ENCODE results near the gene BABAM2.

GRCh38 chr2:28234807-28235206 lies 344.3 kb downstream of the BABAM2 start:
- TF ChIP-seq FOXM1 (IDR thresholded peaks at IDR 0.05; ENCODE audit: borderline replicate concordance) (no peak), SP1 (IDR thresholded peaks at IDR 0.05) (no peak), FOXK2 (IDR thresholded peaks at IDR 0.05) (no peak), HDGF (IDR thresholded peaks at IDR 0.05; ENCODE audit: borderline replicate concordance) (no peak), TARDBP (IDR thresholded peaks at IDR 0.05) (no peak), L3MBTL2 (conservative IDR thresholded peaks at IDR 0.05) (no peak), BHLHE40 (IDR thresholded peaks at IDR 0.05; ENCODE audit: borderline replicate concordance) (no peak), SUZ12 (IDR thresholded peaks at IDR 0.05) (no peak), ELF4 (IDR thresholded peaks at IDR 0.05) (no peak), CTBP1 (IDR thresholded peaks at IDR 0.05; ENCODE audit: borderline replicate concordance) (no peak)
- TF ChIP-seq, protein P1, sequence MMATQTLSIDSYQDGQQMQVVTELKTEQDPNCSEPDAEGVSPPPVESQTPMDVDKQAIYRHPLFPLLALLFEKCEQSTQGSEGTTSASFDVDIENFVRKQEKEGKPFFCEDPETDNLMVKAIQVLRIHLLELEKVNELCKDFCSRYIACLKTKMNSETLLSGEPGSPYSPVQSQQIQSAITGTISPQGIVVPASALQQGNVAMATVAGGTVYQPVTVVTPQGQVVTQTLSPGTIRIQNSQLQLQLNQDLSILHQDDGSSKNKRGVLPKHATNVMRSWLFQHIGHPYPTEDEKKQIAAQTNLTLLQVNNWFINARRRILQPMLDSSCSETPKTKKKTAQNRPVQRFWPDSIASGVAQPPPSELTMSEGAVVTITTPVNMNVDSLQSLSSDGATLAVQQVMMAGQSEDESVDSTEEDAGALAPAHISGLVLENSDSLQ (IDR thresholded peaks at IDR 0.05), result no peak

Measured in HEK293T (cell line).